Fibroblast of mammary gland (primary cell): ENCODE measurements around the gene IL17REL.

Source experiments
- DNase-seq: peaks from one replicate; pipeline ENCODE4 v3.0.0-alpha.2; 2010; ENCODE audit warnings: low read depth
- H3K4me3 ChIP-seq: 2 replicates; pipeline ENCODE4 v1.5.1; 2011; ENCODE audit warnings: low read depth, mild to moderate bottlenecking, low read length, moderate library complexity; ENCODE audit not compliant: control insufficient read depth
- TF ChIP-seq, protein P1 (sequence below): conservative IDR thresholded peaks from 2 replicates; pipeline ENCODE4 v1.5.1; 2011; ENCODE audit warnings: low read depth, low read length, inconsistent platforms; ENCODE audit not compliant: control insufficient read depth, insufficient read depth

The IL17REL gene

DNA sequence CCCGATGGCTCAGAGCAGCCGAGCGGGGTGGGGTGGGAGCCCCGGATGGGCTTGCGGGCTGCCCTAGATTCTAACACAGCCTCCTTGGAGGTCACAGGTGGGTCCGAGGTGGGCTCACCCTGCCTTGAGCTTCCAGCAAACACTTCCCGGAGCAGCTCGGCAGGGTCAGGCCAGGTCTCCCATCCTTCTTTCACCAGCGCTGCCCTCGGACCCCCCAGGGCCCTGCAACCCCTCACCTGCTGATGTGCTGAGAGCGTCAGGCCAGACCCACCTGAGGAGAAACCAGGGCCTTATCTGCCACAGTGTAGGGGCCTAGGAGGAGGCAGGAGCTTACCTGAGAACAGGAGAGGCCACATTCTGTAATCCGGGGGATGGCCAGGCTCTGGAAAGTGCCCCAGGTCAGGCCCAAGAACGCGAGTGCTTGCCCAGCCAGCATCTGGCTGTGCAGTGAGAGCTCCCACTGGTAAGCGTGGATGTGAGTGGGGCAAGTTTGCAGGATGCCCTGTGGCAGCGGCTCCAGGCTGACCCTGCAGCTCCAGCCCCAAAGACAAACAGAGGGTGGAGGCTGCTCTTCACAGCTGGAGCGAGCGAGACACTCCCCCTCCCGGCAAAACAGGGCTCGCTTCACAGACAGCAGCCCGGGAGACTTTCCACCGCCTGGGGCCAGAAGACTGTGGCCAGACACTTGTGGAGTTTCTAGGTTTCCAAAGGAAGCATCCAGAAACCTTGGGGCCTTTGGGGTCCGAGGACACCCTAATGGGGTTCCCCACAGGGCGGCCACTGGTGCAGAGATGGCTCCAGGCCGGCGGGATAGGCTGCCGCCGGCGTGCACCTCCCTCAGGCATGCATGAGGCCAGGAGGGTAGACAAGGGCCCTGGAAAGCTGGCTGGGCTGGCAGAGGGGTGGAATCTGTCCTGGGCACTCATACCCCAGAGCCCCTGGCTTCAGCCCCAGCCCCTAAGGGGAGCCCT is at the start of gene IL17REL:
Gene IL17REL (minus strand): TSS at position 555 of the 971 bp plus-strand sequence. CDS start 119 bp downstream, at position 436.
- no peak within 1 kb of the TSS for H3K4me3 ChIP-seq
- TF ChIP-seq, protein P1, sequence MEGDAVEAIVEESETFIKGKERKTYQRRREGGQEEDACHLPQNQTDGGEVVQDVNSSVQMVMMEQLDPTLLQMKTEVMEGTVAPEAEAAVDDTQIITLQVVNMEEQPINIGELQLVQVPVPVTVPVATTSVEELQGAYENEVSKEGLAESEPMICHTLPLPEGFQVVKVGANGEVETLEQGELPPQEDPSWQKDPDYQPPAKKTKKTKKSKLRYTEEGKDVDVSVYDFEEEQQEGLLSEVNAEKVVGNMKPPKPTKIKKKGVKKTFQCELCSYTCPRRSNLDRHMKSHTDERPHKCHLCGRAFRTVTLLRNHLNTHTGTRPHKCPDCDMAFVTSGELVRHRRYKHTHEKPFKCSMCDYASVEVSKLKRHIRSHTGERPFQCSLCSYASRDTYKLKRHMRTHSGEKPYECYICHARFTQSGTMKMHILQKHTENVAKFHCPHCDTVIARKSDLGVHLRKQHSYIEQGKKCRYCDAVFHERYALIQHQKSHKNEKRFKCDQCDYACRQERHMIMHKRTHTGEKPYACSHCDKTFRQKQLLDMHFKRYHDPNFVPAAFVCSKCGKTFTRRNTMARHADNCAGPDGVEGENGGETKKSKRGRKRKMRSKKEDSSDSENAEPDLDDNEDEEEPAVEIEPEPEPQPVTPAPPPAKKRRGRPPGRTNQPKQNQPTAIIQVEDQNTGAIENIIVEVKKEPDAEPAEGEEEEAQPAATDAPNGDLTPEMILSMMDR = peak; percentile 22
- no peak for DNase-seq

DNA sequence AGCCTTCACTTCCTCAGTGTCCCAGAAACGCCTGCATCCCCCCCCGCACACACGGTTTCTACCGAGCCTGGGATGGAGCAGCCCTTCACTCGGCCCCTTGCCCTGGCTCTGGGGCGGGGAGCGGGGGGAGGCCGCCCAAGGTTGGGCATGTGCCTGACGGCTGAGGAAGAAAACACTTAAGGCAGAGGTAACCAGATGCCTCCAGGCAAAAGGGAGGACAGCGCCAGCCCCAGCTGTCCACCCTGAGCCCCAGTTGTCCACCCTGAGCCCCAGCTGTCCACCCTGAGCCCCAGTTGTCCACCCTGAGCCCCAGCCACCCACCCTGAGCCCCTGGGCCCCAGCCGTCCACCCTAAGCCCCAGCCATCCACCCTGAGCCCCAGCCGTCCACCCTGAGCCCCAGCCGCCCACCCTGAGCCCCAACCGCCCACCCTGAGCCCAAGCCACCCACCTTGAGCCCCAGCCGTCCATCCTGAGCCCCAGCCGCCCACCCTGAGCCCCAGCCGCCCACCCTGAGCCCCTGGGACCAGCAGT is 49.3 kb upstream of the IL17REL start:
- DNase-seq = no peak
- TF ChIP-seq, protein P1 = no peak
- no peak overlapping the region for H3K4me3 ChIP-seq

DNA sequence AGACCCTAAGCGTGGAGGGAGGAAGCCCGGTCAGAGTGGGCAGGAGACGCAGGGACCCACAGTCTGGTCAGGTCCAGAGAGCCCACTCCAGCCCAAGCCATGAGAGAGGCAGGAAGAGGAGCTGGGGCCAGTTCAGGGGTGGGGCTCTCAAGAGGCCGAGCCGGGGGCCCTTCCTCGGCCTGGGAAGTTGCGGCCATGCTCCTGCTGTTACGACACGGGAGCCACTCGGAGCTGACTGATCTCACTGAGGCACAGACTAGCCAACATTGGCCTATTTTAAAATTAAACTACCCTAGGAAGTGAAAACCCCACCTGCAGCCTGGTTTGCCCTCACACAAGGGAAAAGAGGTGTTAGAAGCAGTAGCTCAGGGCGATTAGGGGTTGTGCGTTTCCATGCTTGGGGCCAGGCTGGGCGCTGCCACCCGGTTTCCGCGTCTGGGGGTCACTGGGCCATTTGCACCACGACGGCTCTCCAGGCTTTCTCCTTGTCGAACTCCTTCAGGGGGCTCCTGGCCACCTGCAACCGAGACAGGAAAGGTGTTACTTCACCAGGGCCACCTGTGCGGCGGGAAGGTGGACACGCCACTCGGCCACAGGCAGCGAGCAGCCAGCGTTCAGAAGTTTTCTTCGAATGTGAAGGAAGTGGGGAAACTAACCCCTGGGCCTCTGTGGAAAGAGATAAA is 48.7 kb upstream of the IL17REL start:
- H3K4me3 ChIP-seq = no peak overlapping the region
- DNase-seq = no peak
- TF ChIP-seq, protein P1 = no peak

DNA sequence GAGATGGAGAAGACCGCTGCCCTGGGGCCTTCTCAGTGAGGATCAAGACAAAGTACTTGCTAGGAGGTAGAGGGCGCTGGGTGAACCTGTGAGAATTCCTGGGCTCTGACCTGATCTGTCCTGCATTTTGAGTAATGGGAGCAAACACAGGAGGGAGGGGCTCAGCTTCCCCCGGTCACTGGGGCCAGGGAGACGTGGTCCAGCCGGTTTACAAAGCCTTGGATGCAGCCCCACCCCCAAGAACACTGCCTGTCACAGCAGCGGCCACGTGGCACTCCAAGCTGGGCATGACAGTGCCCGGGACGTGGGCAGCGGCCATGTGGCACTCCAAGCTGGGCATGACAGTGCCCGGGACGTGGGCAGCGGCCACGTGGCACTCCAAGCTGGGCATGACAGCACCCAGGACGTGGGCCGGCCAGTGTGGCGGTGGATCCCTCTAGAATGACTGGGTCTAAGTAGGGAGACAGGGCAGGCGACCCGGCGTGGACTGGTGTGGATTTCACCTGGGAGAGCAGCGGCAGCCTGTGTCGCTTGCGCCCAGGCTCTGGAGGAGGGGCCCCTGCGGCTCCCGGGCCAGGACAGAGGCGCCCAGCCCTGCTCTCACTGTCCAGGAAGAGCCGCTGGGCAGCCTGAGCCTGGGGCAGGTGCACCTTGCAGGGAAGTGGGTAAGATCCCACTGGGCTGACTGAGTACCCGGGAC is 48.0 kb upstream of the IL17REL start:
- TF ChIP-seq, protein P1 = no peak
- DNase-seq = no peak

DNA sequence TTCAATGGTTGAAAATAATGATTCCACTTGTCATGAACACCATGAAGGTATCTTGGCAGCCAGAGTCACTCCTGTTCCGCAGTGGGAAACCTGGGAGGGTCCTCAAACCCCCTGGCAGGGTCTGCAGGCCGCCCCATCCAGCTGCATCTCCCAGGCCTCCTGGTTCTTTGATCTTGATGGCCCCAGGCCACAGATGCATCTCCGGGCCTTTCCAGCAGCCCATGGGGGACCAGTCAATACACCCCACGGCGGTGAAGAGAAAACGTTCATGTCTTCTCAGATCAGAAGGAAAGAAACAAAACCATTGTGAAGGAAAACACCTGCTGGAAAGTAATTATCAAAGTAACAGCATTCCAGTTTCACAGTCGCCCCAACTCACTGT is 47.3 kb upstream of the IL17REL start:
- no peak for DNase-seq
- TF ChIP-seq, protein P1 = no peak
- no peak overlapping the region for H3K4me3 ChIP-seq

More for the DNA sequence above, 48.0 kb upstream of the IL17REL start:
- H3K4me3 ChIP-seq = no peak overlapping the region
